KOPT-K1 (cell line): ENCODE measurements around the gene AUNIP.

Source experiments
- H3K27ac ChIP-seq: fragments of 200-600 bp; sonication (generic); 2 replicates; pipeline ENCODE4 v1.5.1; 2016; ENCODE audit warnings: antibody characterized with exemption, mild to moderate bottlenecking, low read depth, low read length; ENCODE audit not compliant: poor library complexity, severe bottlenecking
- H3K36me3 ChIP-seq: fragments of 200-600 bp; sonication (generic); 2 replicates; pipeline ENCODE4 v1.5.1; 2017; ENCODE audit warnings: antibody characterized with exemption, mild to moderate bottlenecking, low read length, moderate library complexity; ENCODE audit not compliant: insufficient read depth
- H3K9me3 ChIP-seq: fragments of 200-600 bp; sonication (generic); 2 replicates; pipeline ENCODE4 v1.5.1; 2017; ENCODE audit warnings: antibody characterized with exemption, low read length, mild to moderate bottlenecking; ENCODE audit not compliant: insufficient read depth, poor library complexity, severe bottlenecking

AUNIP gene

GRCh38 chr1:25875154-25875855, 16.0 kb upstream of the AUNIP start, which contains the start of gene PAQR7:
Gene PAQR7, minus strand, starts transcription at chr1:25875708. Its CDS starts 11,869 bp downstream, at chr1:25863839.
- no peaks in the 10 kb centered on the region for H3K36me3 ChIP-seq
- no peak within 1 kb of the TSS for H3K27ac ChIP-seq
- no peaks in the 10 kb centered on the region for H3K9me3 ChIP-seq

- no peaks in the 10 kb centered on the region for H3K9me3 ChIP-seq
- H3K27ac ChIP-seq, result no peak overlapping the region
- no peaks in the 10 kb centered on the region for H3K36me3 ChIP-seq
Observed at GRCh38 chr1:25874635-25875153, 15.4 kb upstream of the AUNIP start.

- no peaks in the 10 kb centered on the region for H3K36me3 ChIP-seq
- no peak overlapping the region for H3K27ac ChIP-seq
- no peaks in the 10 kb centered on the region for H3K9me3 ChIP-seq
Observed at GRCh38 chr1:25874209-25874608, 15.0 kb upstream of the AUNIP start.

GRCh38 chr1:25873120-25873519, 13.9 kb upstream of the AUNIP start:
- no peak overlapping the region for H3K27ac ChIP-seq
- no peaks in the 10 kb centered on the region for H3K9me3 ChIP-seq
- no peaks in the 10 kb centered on the region for H3K36me3 ChIP-seq

- Histone ChIP-seq H3K27ac (no peak overlapping the region), H3K36me3 (no peaks in the 10 kb centered on the region), H3K9me3 (no peaks in the 10 kb centered on the region)
Observed at GRCh38 chr1:25872713-25873112, 13.5 kb upstream of the AUNIP start.

- no peak overlapping the region for H3K27ac ChIP-seq
Observed at GRCh38 chr1:25871704-25872494, 12.6 kb upstream of the AUNIP start.

GRCh38 chr1:25871086-25871703, 11.9 kb upstream of the AUNIP start:
- H3K9me3 ChIP-seq, result no peaks in the 10 kb centered on the region
- no peak overlapping the region for H3K27ac ChIP-seq
- H3K36me3 ChIP-seq, result no peaks in the 10 kb centered on the region

More at GRCh38 chr1:25871704-25872494, 12.6 kb upstream of the AUNIP start:
- H3K36me3 ChIP-seq, result no peaks in the 10 kb centered on the region
- no peaks in the 10 kb centered on the region for H3K9me3 ChIP-seq

GRCh38 chr1:25870614-25871013, 11.4 kb upstream of the AUNIP start:
- H3K9me3 ChIP-seq, result no peaks in the 10 kb centered on the region
- no peak overlapping the region for H3K27ac ChIP-seq
- no peaks in the 10 kb centered on the region for H3K36me3 ChIP-seq

- no peaks in the 10 kb centered on the region for H3K9me3 ChIP-seq
- H3K27ac ChIP-seq, result no peak overlapping the region
Observed at GRCh38 chr1:25869909-25870606, 10.8 kb upstream of the AUNIP start.

GRCh38 chr1:25867210-25867991, 8.1 kb upstream of the AUNIP start:
- H3K36me3 ChIP-seq, result no peaks in the 10 kb centered on the region

More at GRCh38 chr1:25869909-25870606, 10.8 kb upstream of the AUNIP start:
- H3K36me3 ChIP-seq, result no peaks in the 10 kb centered on the region

GRCh38 chr1:25866288-25866687, 7.0 kb upstream of the AUNIP start:
- Histone ChIP-seq H3K9me3 (no peaks in the 10 kb centered on the region), H3K27ac (no peak overlapping the region), H3K36me3 (no peaks in the 10 kb centered on the region)

More at GRCh38 chr1:25867210-25867991, 8.1 kb upstream of the AUNIP start:
- Histone ChIP-seq H3K27ac (no peak overlapping the region), H3K9me3 (no peaks in the 10 kb centered on the region)

- H3K36me3 ChIP-seq, result no peaks in the 10 kb centered on the region
- no peaks in the 10 kb centered on the region for H3K9me3 ChIP-seq
- H3K27ac ChIP-seq, result no peak overlapping the region
Observed at GRCh38 chr1:25864434-25864833, 5.2 kb upstream of the AUNIP start.

GRCh38 chr1:25863486-25864262, 4.4 kb upstream of the AUNIP start:
- no peak overlapping the region for H3K27ac ChIP-seq
- H3K9me3 ChIP-seq, result no peaks in the 10 kb centered on the region
- no peaks in the 10 kb centered on the region for H3K36me3 ChIP-seq
